A549 (cell line): ENCODE results near the gene NCOR2. TPM values are rescaled to one million over a fixed set of nuclear protein-coding genes. Genes with fewer than 3 reads are reported as not detected.

Source experiments
- ATAC-seq, 2 experiments: fragments of 200-7000 bp in 1 of 2; fragments of >200 bp in 1 of 2; cut with Nextera tagmentation in 1 of 2; cut with Tn5 transposase in 1 of 2; 3 replicates each; pipeline versions ENCODE4 v1.8.0 to v1.9.1; 2018 to 2020; ENCODE audit warnings: mild to moderate bottlenecking in 1 of 2, moderate library complexity in 1 of 2
- CTCF ChIA-PET: fragments of 300-600 bp; sonication (Branson Sonifier 250); formaldehyde crosslinking; extraction: SDS; loops from one replicate; lab custom pipeline; 2021; ENCODE audit warnings: antibody characterized with exemption, inconsistent platforms; lab: Yijun Ruan, JAX
- POLR2A ChIA-PET: fragments of 350-600 bp; formaldehyde crosslinking; extraction: SDS; loops from one replicate; lab custom pipeline; 2021; ENCODE audit warnings: antibody characterized with exemption, inconsistent platforms; lab: Yijun Ruan, JAX
- DNase-seq, 2 experiments: peaks; one replicate each; pipeline versions ENCODE4 v3.0.0 to v3.0.0-alpha.2; 2011 to 2016; ENCODE audit warnings: low read depth in 1 of 2, low spot score in 1 of 2
- FAIRE-seq: peaks from 2 replicates; lab custom pipeline; 2011; peaks lifted over from hg19 to GRCh38; lab: Jason Lieb, UNC
- H3K27ac ChIP-seq, 2 experiments: fragments of >200 bp; sonication (Bioruptor Twin); formaldehyde crosslinking; 3 replicates each; pipeline ENCODE4 v1.5.1; 2016 to 2017
- H3K4me1 ChIP-seq: fragments of >200 bp; sonication (Bioruptor Twin); formaldehyde crosslinking; 3 replicates; pipeline ENCODE4 v1.6.1; 2016
- H3K4me2 ChIP-seq: fragments of >200 bp; sonication (Bioruptor Twin); formaldehyde crosslinking; 3 replicates; pipeline ENCODE4 v1.6.1; 2016
- H3K4me3 ChIP-seq: fragments of >200 bp; sonication (Bioruptor Twin); formaldehyde crosslinking; 3 replicates; pipeline ENCODE4 v1.5.1; 2016
- H3K9me3 ChIP-seq: fragments of >200 bp; sonication (Bioruptor Twin); formaldehyde crosslinking; 3 replicates; pipeline ENCODE4 v1.6.1; 2016
- BHLHE40 ChIP-seq: IDR thresholded peaks from 2 replicates; pipeline ENCODE4 v1.6.1; 2012; ENCODE audit warnings: low read depth, low read length, inconsistent platforms
- CBX8 ChIP-seq: fragments of 200-600 bp; sonication (generic); IDR thresholded peaks from 2 replicates; pipeline ENCODE4 v1.6.1; 2016
- CEBPB ChIP-seq, 2 experiments: fragments of >200 bp in 1 of 2; sonication (Bioruptor Twin) in 1 of 2; formaldehyde crosslinking in 1 of 2; IDR thresholded peaks; 2 replicates each; pipeline ENCODE4 v1.6.1; 2012 to 2016
- CHD4 ChIP-seq: fragments of 200-600 bp; sonication (generic); IDR thresholded peaks from 2 replicates; pipeline ENCODE4 v1.6.1; 2016; ENCODE audit warnings: antibody characterized with exemption, mild to moderate bottlenecking, borderline replicate concordance
- E2F6 ChIP-seq: IDR thresholded peaks from 2 replicates; pipeline ENCODE4 v1.6.1; 2012; ENCODE audit warnings: low read depth, borderline replicate concordance
- EHMT2 ChIP-seq: fragments of 200-600 bp; sonication (generic); IDR thresholded peaks from 2 replicates; pipeline ENCODE4 v1.6.1; 2016; ENCODE audit warnings: antibody characterized with exemption, low read depth, mild to moderate bottlenecking, moderate library complexity
- ELK1 ChIP-seq: fragments of 150-350 bp; IDR thresholded peaks from 2 replicates; pipeline ENCODE4 v1.6.1; 2014; ENCODE audit warnings: low read depth, mild to moderate bottlenecking, low read length
- ESRRA ChIP-seq: fragments of 150-350 bp; IDR thresholded peaks from 2 replicates; pipeline ENCODE4 v1.6.1; 2014; ENCODE audit warnings: mild to moderate bottlenecking, low read length, borderline replicate concordance
- FOSB ChIP-seq: fragments of 250-450 bp; sonication (Bioruptor Pico); IDR thresholded peaks from 2 replicates; pipeline ENCODE4 v1.5.0; 2020; ENCODE audit warnings: mild to moderate bottlenecking, moderate library complexity
- FOSL2 ChIP-seq, 2 experiments: fragments of 450-650 bp in 1 of 2; fragments of >200 bp in 1 of 2; sonication (Bioruptor Twin) in 1 of 2; formaldehyde crosslinking; IDR thresholded peaks; 2 replicates each; pipeline versions ENCODE4 v1.5.0 to v1.6.1; 2016 to 2020; ENCODE audit warnings: mild to moderate bottlenecking in 1 of 2, moderate library complexity in 1 of 2
- GATA3 ChIP-seq: IDR thresholded peaks from 2 replicates; pipeline ENCODE4 v1.6.1; 2012; ENCODE audit warnings: borderline replicate concordance
- HES2 ChIP-seq: fragments of >200 bp; sonication (Bioruptor Twin); formaldehyde crosslinking; IDR thresholded peaks from 2 replicates; pipeline ENCODE4 v1.6.1; 2016
- HEYL ChIP-seq: fragments of 250-450 bp; sonication (Bioruptor Pico); IDR thresholded peaks from 2 replicates; pipeline ENCODE4 v1.8.0; 2021; ENCODE audit warnings: mild to moderate bottlenecking, moderate library complexity
- HMGXB4 ChIP-seq: fragments of 250-450 bp; sonication (Bioruptor Pico); IDR thresholded peaks from 2 replicates; pipeline ENCODE4 v1.5.0; 2021; ENCODE audit warnings: mild to moderate bottlenecking, moderate library complexity, borderline replicate concordance
- HOXA7 ChIP-seq: fragments of 250-450 bp; sonication (Bioruptor Pico); IDR thresholded peaks from 2 replicates; pipeline ENCODE4 v1.5.0; 2020; ENCODE audit warnings: mild to moderate bottlenecking, moderate library complexity
- HOXB13 ChIP-seq: fragments of 250-450 bp; sonication (Bioruptor Pico); IDR thresholded peaks from 2 replicates; pipeline ENCODE4 v1.5.0; 2020; ENCODE audit warnings: low read depth, mild to moderate bottlenecking, moderate library complexity
- HOXB5 ChIP-seq: fragments of 250-450 bp; sonication (Bioruptor Pico); IDR thresholded peaks from 2 replicates; pipeline ENCODE4 v1.5.0; 2020; ENCODE audit warnings: mild to moderate bottlenecking, moderate library complexity
- JUNB ChIP-seq: fragments of >200 bp; sonication (Bioruptor Twin); formaldehyde crosslinking; IDR thresholded peaks from 2 replicates; pipeline ENCODE4 v1.6.1; 2016
- MAX ChIP-seq: IDR thresholded peaks from 2 replicates; pipeline ENCODE4 v1.6.1; 2012
- NFE2L2 ChIP-seq: fragments of 150-350 bp; conservative IDR thresholded peaks from 2 replicates; pipeline ENCODE4 v1.6.1; 2014; ENCODE audit warnings: low read length
- PBX3 ChIP-seq: IDR thresholded peaks from 2 replicates; pipeline ENCODE4 v1.6.1; 2012
- POLR2A ChIP-seq: IDR thresholded peaks from 2 replicates; pipeline ENCODE4 v1.6.1; 2012; ENCODE audit warnings: mild to moderate bottlenecking, low read length
- RAD21 ChIP-seq, 2 experiments: fragments of >200 bp in 1 of 2; sonication (Bioruptor Twin) in 1 of 2; formaldehyde crosslinking in 1 of 2; IDR thresholded peaks in 1 of 2; conservative IDR thresholded peaks in 1 of 2; 2 replicates in 1 of 2; 3 replicates in 1 of 2; pipeline ENCODE4 v1.6.1; 2012 to 2018; ENCODE audit warnings: inconsistent platforms in 1 of 2
- RARB ChIP-seq: fragments of 250-450 bp; sonication (Bioruptor Pico); IDR thresholded peaks from 2 replicates; pipeline ENCODE4 v1.8.0; 2021; ENCODE audit warnings: mild to moderate bottlenecking, moderate library complexity
- SREBF2 ChIP-seq: fragments of 450-650 bp; IDR thresholded peaks from 2 replicates; pipeline ENCODE4 v1.6.1; 2014; ENCODE audit warnings: mild to moderate bottlenecking, moderate library complexity
- TP53 ChIP-seq: fragments of 250-450 bp; sonication (Bioruptor Pico); IDR thresholded peaks from 2 replicates; pipeline ENCODE4 v1.5.0; 2021; ENCODE audit warnings: mild to moderate bottlenecking, moderate library complexity
- ZC3H11A ChIP-seq: fragments of 450-650 bp; IDR thresholded peaks from 2 replicates; pipeline ENCODE4 v1.6.1; 2014; ENCODE audit warnings: antibody characterized with exemption, mild to moderate bottlenecking
- WGBS: methylation state at CpG from one replicate; pipeline ENCODE4 v1.1.6; 2017; ENCODE audit errors: missing lambda C conversion rate; 5-methylcytosine and 5-hydroxymethylcytosine counted together
- polyA plus RNA-seq, 4 experiments: library from polyadenylated mRNA; depleted of rRNA in 3 of 4; stranded (reverse); fragments of >200 nt; fragmentation: RNase III in 1 of 4; extraction: RNeasy Plus Mini Kit Qiagen cat#74134 plus additional on column Dnase treatment in 1 of 4; gene quantifications; 2 replicates in 3 of 4; 3 replicates in 1 of 4; pipeline ENCODE4 v1.2.3, GENCODE V29; 2011 to 2017

The NCOR2 gene
- polyA plus RNA-seq, 2 of the 4 experiments (the other 2 are of a cell fraction) = 14.1 to 151 TPM

GRCh38 chr12:124520265-124520701, 47.1 kb downstream of the NCOR2 start:
- DNase-seq = peak; percentile 49 to 76
- ATAC-seq = peak in 1 of 2 experiments; percentile 49; a peak in 3 of 6 replicates
- no peak for TF ChIP-seq SREBF2
- TF ChIP-seq HOXA7 (CRISPR knock-in tag) = no peak
- peak; percentile 55 for TF ChIP-seq MAX
- TF ChIP-seq E2F6 = peak; percentile 76
- TF ChIP-seq JUNB = no peak
- no peak for TF ChIP-seq FOSL2 (IDR thresholded peaks at IDR 0.05)
- TF ChIP-seq FOSL2 (CRISPR knock-in tag; IDR thresholded peaks at IDR 0.05) = no peak
- TF ChIP-seq EHMT2 = no peak

GRCh38 chr12:124519746-124520145, 47.7 kb downstream of the NCOR2 start:
- Histone ChIP-seq H3K9me3 (no peaks in the 10 kb centered on the region), H3K27ac (peak overlapping the region; percentile 88 to 91), H3K4me3 (no peak overlapping the region), H3K4me1 (peaks cover 51% of the 10 kb centered on the region), H3K4me2 (peak overlapping the region; percentile 92)
- ATAC-seq (no peak), DNase-seq (no peak), FAIRE-seq (no peak)
- CTCF ChIA-PET = interaction anchor here (0.8 to 2.5 kb wide), 6 partner anchors 10 to 251 kb away, joined by 3 to 16 read pairs (median 4); no protein-coding TSS in a partner anchor
- TF ChIP-seq TP53 (CRISPR knock-in tag) = no peak
- no peak for TF ChIP-seq ESRRA
- no peak for TF ChIP-seq HOXB5 (CRISPR knock-in tag)
- TF ChIP-seq NFE2L2 = no peak
- TF ChIP-seq CHD4 = no peak
- 62% methylated on average over 10 of the region's 10 CpGs for WGBS
- POLR2A ChIA-PET = interaction anchor here (0.7 kb wide), 1 partner anchor 20 kb away, joined by 6 read pairs; no protein-coding TSS in a partner anchor

More at GRCh38 chr12:124520265-124520701, 47.1 kb downstream of the NCOR2 start:
- FAIRE-seq = no peak
- Histone ChIP-seq H3K27ac (peak overlapping the region; percentile 88 to 91; a peak in 4 of 6 replicates), H3K4me2 (peak overlapping the region; percentile 92), H3K4me1 (peaks cover 54% of the 10 kb centered on the region), H3K4me3 (no peak overlapping the region), H3K9me3 (no peaks in the 10 kb centered on the region)
- POLR2A ChIA-PET = no interaction called here
- 31% methylated on average over 14 of the region's 14 CpGs for WGBS
- CTCF ChIA-PET = interaction anchor here (1.1 to 2.5 kb wide), 4 partner anchors 17 to 251 kb away, joined by 3 to 16 read pairs (median 4); no protein-coding TSS in a partner anchor

GRCh38 chr12:124518051-124518932, 49.1 kb downstream of the NCOR2 start:
- FAIRE-seq (peak; percentile 28), ATAC-seq (peak; percentile 88 to 90), DNase-seq (peak; percentile 98)
- H3K4me2 ChIP-seq = peak overlapping the region; percentile 92
- 3% methylated on average over 47 of the region's 51 CpGs for WGBS
- H3K9me3 ChIP-seq = no peaks in the 10 kb centered on the region
- H3K27ac ChIP-seq = peak overlapping the region; percentile 88 to 91
- H3K4me3 ChIP-seq = peak overlapping the region; percentile 46
- ChIA-PET CTCF (interaction anchor here (0.7 to 2.5 kb wide), 13 partner anchors 8 to 481 kb away, joined by 3 to 16 read pairs (median 3); no protein-coding TSS in a partner anchor), POLR2A (interaction anchor here (0.6 to 1.6 kb wide), 7 partner anchors 29 to 138 kb away, joined by 3 to 7 read pairs (median 3); no protein-coding TSS in a partner anchor)
- H3K4me1 ChIP-seq = peaks cover 54% of the 10 kb centered on the region
- TF ChIP-seq HEYL (CRISPR knock-in tag) (no peak), RAD21 (conservative IDR thresholded peaks at IDR 0.05 in 1 of 2, IDR thresholded peaks at IDR 0.05 in 1 of 2) (peak in 1 of 2 experiments; percentile 7; a peak in 1 of 5 replicates), BHLHE40 (no peak), POLR2A (no peak), HES2 (no peak), TP53 (CRISPR knock-in tag) (no peak), CBX8 (no peak), HOXB5 (CRISPR knock-in tag) (no peak), RARB (CRISPR knock-in tag) (no peak), FOSB (no peak), GATA3 (no peak), ELK1 (no peak), PBX3 (peak; percentile 37; the same call in 1 of the 2 replicates), JUNB (no peak), CEBPB (IDR thresholded peaks at IDR 0.05) (peak in 1 of 2 experiments; percentile 46; a peak in 2 of 4 replicates), HMGXB4 (CRISPR knock-in tag) (no peak), HOXB13 (CRISPR knock-in tag) (no peak), ZC3H11A (no peak), ESRRA (no peak)
